B cell (primary cell): Measurements from ENCODE around the gene TBC1D12. TPM values are rescaled to one million over a fixed set of nuclear protein-coding genes. Genes with fewer than 3 reads are reported as not detected.
"Not testable (repeated sequence)": the region's sequence is repeated elsewhere in the genome, so short reads cannot be mapped to it uniquely, and the experiment has no call there.

Experiments used
- ATAC-seq: fragments of 200-7000 bp; cut with Tn5 transposase; one replicate; pipeline ENCODE4 v1.10.0; 2021; ENCODE audit warnings: low read depth, mild to moderate bottlenecking, moderate number of reproducible peaks, moderate library complexity
- CTCF ChIA-PET: fragments of 350-600 bp; sonication (Branson Sonifier 250); formaldehyde crosslinking; loops from one replicate; lab custom pipeline; 2021; ENCODE audit warnings: antibody characterized with exemption, inconsistent platforms; lab: Charles Lee
- POLR2A ChIA-PET: fragments of 350-600 bp; sonication (Branson Sonifier 250); formaldehyde crosslinking; loops from one replicate; lab custom pipeline; 2021; ENCODE audit warnings: antibody characterized with exemption; lab: Charles Lee
- DNase-seq: peaks from one replicate; pipeline ENCODE4 v3.0.0; 2013
- H2AFZ ChIP-seq: 2 replicates; pipeline ENCODE4 v1.6.1; 2012; ENCODE audit warnings: mild to moderate bottlenecking, low read depth, low read length; ENCODE audit not compliant: insufficient read depth, poor library complexity, severe bottlenecking
- H3K27ac ChIP-seq, 2 donors: 1 replicate in 1 of 2; 2 replicates in 1 of 2; pipeline ENCODE4 v1.5.1; 2012 to 2013; ENCODE audit warnings: low read length in 2 of 2, mild to moderate bottlenecking in 2 of 2, moderate library complexity in 1 of 2
- H3K27me3 ChIP-seq, 4 experiments: fragments of 200-600 bp in 1 of 4; sonication (generic) in 1 of 4; replicated peaks in 1 of 4; 1 replicate in 2 of 4; 2 replicates in 2 of 4; pipeline versions ENCODE4 v1.6.1 to v1.7.0; 2013 to 2016; ENCODE audit warnings: low read length in 3 of 4, mild to moderate bottlenecking in 2 of 4, mixed read lengths in 1 of 4, moderate library complexity in 1 of 4; ENCODE audit not compliant: insufficient read depth in 4 of 4, control insufficient read depth in 3 of 4; ENCODE audit errors: control extremely low read depth in 1 of 4
- H3K36me3 ChIP-seq, 2 experiments: replicated peaks in 1 of 2; 1 replicate in 1 of 2; 2 replicates in 1 of 2; pipeline versions ENCODE4 v1.6.1 to v1.7.1; 2013; ENCODE audit warnings: low read length in 1 of 2; ENCODE audit not compliant: insufficient read depth in 2 of 2, control insufficient read depth in 1 of 2; ENCODE audit errors: control extremely low read depth in 1 of 2, extremely low read depth in 1 of 2
- H3K4me1 ChIP-seq, 2 donors: fragments of 200-600 bp in 1 of 2; sonication (generic) in 1 of 2; 1 replicate in 1 of 2; 2 replicates in 1 of 2; pipeline versions ENCODE4 v1.5.1 to v1.6.1; 2013 to 2017; ENCODE audit warnings: low read length in 2 of 2; ENCODE audit not compliant: control insufficient read depth in 2 of 2, insufficient read depth in 2 of 2
- H3K4me2 ChIP-seq: replicated peaks from 2 replicates; pipeline ENCODE3; 2012; ENCODE audit warnings: mild to moderate bottlenecking, low read depth, low read length; ENCODE audit not compliant: poor library complexity, severe bottlenecking
- H3K4me3 ChIP-seq, 5 experiments: fragments of 200-600 bp in 1 of 5; sonication (generic) in 1 of 5; 1 replicate in 3 of 5; 2 replicates in 2 of 5; pipeline versions ENCODE4 v1.5.1 to v1.7.0; 2011 to 2016; ENCODE audit warnings: low read length in 4 of 5, mild to moderate bottlenecking in 4 of 5, low read depth in 2 of 5, control low read depth in 1 of 5, moderate library complexity in 1 of 5; ENCODE audit not compliant: insufficient read depth in 1 of 5; ENCODE audit errors: control extremely low read depth in 1 of 5, extremely low read depth in 1 of 5
- H3K79me2 ChIP-seq: fragments of 200-600 bp; sonication (generic); one replicate; pipeline ENCODE4 v1.6.0; 2016; ENCODE audit warnings: low read length; ENCODE audit not compliant: control insufficient read depth, insufficient read depth
- H3K9ac ChIP-seq: fragments of 200-600 bp; sonication (generic); 2 replicates; pipeline ENCODE4 v1.6.1; 2017; ENCODE audit warnings: mild to moderate bottlenecking, low read length, moderate library complexity
- H3K9me3 ChIP-seq, 3 donors: one replicate each; pipeline versions ENCODE4 v1.6.1 to v1.7.1; 2013; ENCODE audit warnings: low read length in 2 of 3; ENCODE audit not compliant: control insufficient read depth in 2 of 3, insufficient read depth in 1 of 3; ENCODE audit errors: control extremely low read depth in 1 of 3
- H4K20me1 ChIP-seq: 2 replicates; pipeline ENCODE4 v1.6.0; 2012; ENCODE audit warnings: mild to moderate bottlenecking, low read length; ENCODE audit not compliant: insufficient read depth, control insufficient read depth, poor library complexity, severe bottlenecking
- H3K27ac Mint-ChIP-seq: one replicate; pipeline ENCODE4 v1.8.0; 2021; ENCODE audit warnings: mixed read lengths
- H3K27me3 Mint-ChIP-seq: one replicate; pipeline ENCODE4 v1.8.0; 2021; ENCODE audit warnings: mixed read lengths
- H3K4me1 Mint-ChIP-seq: one replicate; pipeline ENCODE4 v1.8.0; 2021; ENCODE audit warnings: mixed read lengths
- H3K4me3 Mint-ChIP-seq: one replicate; pipeline ENCODE4 v1.8.0; 2021; ENCODE audit warnings: mixed read lengths
- H3K9me3 Mint-ChIP-seq: one replicate; pipeline ENCODE4 v1.8.0; 2022; ENCODE audit warnings: mixed read lengths; ENCODE audit not compliant: insufficient read depth
- EZH2 ChIP-seq: IDR thresholded peaks from 2 replicates; pipeline ENCODE4 v1.6.1; 2012; ENCODE audit warnings: borderline replicate concordance, low read depth, mild to moderate bottlenecking, moderate library complexity, low read length; ENCODE audit not compliant: insufficient read depth, poor library complexity, severe bottlenecking
- WGBS: methylation state at CpG from one replicate; pipeline ENCODE4 v1.1.5; 2013; ENCODE audit warnings: missing lambda C conversion rate; ENCODE audit not compliant: insufficient coverage; 5-methylcytosine and 5-hydroxymethylcytosine counted together
- intact Hi-C: fragments of 100-400 bp; cut with micrococcal nuclease; formaldehyde crosslinking; loops from one replicate; pipeline ENCODE4 v1.10.0; 2022
- polyA plus RNA-seq: library from polyadenylated mRNA; depleted of rRNA; stranded (reverse); fragments of >200 nt; gene quantifications from 2 replicates; pipeline ENCODE4 v1.2.3, GENCODE V29; 2012
- total RNA-seq, 2 donors: library from RNA; stranded (reverse); fragments of 120-200 nt in 1 of 2; gene quantifications; 1 replicate in 1 of 2; 2 replicates in 1 of 2; pipeline versions ENCODE4 v1.2.3 to v1.2.4, GENCODE V29; 2013 to 2022
- TF ChIP-seq, protein P1 (sequence below): fragments of 200-600 bp; IDR thresholded peaks from one replicate; pipeline ENCODE4 v1.8.0; 2022; ENCODE audit warnings: antibody characterized with exemption, mild to moderate bottlenecking

Gene TBC1D12
- total and polyA plus RNA-seq, 2 donors (not counting 1 experiment from before 2014, with no cell fraction given), result 3.1 to 9.3 TPM

DNA sequence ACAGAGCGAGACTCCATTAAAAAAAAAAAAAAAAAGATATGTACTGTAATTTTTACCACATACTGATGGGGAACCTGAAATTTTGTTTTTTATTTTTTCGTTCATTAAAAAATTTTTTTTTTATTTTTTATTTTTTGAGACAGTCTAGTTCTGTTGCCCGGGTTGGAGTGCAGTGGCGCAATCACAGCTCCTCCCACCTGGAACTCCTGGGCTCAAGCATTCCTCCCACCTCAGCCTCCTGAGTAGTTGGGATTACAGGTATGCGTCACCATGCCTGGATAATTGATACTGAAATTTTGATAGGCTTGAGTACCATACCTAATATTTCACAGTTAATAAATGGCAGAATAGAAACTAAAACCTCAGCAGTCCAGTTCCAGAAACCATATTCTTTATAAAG, 122.4 kb downstream of the TBC1D12 start:
- CTCF ChIA-PET, result no interaction called here
- H3K4me3 Mint-ChIP-seq, result no peak overlapping the region
- no peaks in the 10 kb centered on the region for H3K27me3 ChIP-seq
- H3K4me1 Mint-ChIP-seq, result no peaks in the 10 kb centered on the region
- no peak for DNase-seq
- H3K27me3 Mint-ChIP-seq, result no peaks in the 10 kb centered on the region
- intact Hi-C loops, result no loop called here
- no peak overlapping the region for H3K27ac Mint-ChIP-seq
- H2AFZ ChIP-seq, result no peak overlapping the region
- no peaks in the 10 kb centered on the region for H4K20me1 ChIP-seq
- H3K4me2 ChIP-seq, result no peak overlapping the region
- TF ChIP-seq, protein P1, sequence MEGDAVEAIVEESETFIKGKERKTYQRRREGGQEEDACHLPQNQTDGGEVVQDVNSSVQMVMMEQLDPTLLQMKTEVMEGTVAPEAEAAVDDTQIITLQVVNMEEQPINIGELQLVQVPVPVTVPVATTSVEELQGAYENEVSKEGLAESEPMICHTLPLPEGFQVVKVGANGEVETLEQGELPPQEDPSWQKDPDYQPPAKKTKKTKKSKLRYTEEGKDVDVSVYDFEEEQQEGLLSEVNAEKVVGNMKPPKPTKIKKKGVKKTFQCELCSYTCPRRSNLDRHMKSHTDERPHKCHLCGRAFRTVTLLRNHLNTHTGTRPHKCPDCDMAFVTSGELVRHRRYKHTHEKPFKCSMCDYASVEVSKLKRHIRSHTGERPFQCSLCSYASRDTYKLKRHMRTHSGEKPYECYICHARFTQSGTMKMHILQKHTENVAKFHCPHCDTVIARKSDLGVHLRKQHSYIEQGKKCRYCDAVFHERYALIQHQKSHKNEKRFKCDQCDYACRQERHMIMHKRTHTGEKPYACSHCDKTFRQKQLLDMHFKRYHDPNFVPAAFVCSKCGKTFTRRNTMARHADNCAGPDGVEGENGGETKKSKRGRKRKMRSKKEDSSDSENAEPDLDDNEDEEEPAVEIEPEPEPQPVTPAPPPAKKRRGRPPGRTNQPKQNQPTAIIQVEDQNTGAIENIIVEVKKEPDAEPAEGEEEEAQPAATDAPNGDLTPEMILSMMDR, result no peak
- TF ChIP-seq EZH2, result no peak
- no peaks in the 10 kb centered on the region for H3K9me3 ChIP-seq
- H3K36me3 ChIP-seq, result no peaks in the 10 kb centered on the region
- POLR2A ChIA-PET, result no interaction called here
- no peaks in the 10 kb centered on the region for H3K79me2 ChIP-seq
- ATAC-seq, result no peak
- no peaks in the 10 kb centered on the region for H3K9me3 Mint-ChIP-seq
- no CpG with 5 or more reads among the region's 5 CpGs for WGBS
- no peaks in the 10 kb centered on the region for H3K4me1 ChIP-seq
- no peak overlapping the region for H3K27ac ChIP-seq
- no peak overlapping the region for H3K9ac ChIP-seq
- no peak overlapping the region for H3K4me3 ChIP-seq

DNA sequence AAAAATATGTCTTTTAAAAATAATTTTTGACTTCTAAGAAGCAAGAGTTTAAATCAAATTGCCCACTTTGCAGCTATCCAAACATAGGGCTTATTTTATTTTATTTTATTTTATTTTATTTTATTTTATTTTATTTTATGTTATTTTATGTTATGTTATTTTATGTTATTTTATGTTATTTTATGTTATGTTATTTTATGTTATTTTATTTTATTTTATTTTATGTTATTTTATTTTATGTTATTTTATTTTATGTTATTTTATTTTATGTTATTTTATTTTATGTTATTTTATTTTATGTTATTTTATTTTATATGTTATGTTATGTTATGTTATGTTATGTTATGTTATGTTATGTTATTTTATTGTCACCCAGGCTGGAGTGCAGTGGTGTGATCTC, 129.2 kb downstream of the TBC1D12 start:
- DNase-seq, H3K27me3 ChIP-seq, H3K4me3 ChIP-seq, ATAC-seq, H3K9ac ChIP-seq, H4K20me1 ChIP-seq, H3K27ac Mint-ChIP-seq, H3K4me2 ChIP-seq, H2AFZ ChIP-seq, H3K4me1 ChIP-seq, POLR2A ChIA-PET, intact Hi-C loops, H3K4me3 Mint-ChIP-seq, H3K79me2 ChIP-seq, H3K27ac ChIP-seq, H3K4me1 Mint-ChIP-seq, CTCF ChIA-PET, H3K27me3 Mint-ChIP-seq, H3K9me3 ChIP-seq, H3K9me3 Mint-ChIP-seq: not testable (repeated sequence)
- peaks cover 0 to 12% of the 10 kb centered on the region in 2 experiments for H3K36me3 ChIP-seq
